Activated naive CD4-positive, alpha-beta T cell treated with anti-CD3 and anti-CD28 coated beads, Interleukin-2, amount 50 U/mL, for 24 hours (primary cell): ENCODE measurements around the gene VPREB3.

Source experiments
- H3K27ac Mint-ChIP-seq: one replicate; pipeline ENCODE4 v1.8.0; 2021; ENCODE audit warnings: mild to moderate bottlenecking, mixed read lengths
- H3K27me3 Mint-ChIP-seq: one replicate; pipeline ENCODE4 v1.8.0; 2021; ENCODE audit warnings: mixed read lengths
- H3K36me3 Mint-ChIP-seq: one replicate; pipeline ENCODE4 v1.8.0; 2021; ENCODE audit warnings: mixed read lengths
- H3K4me1 Mint-ChIP-seq: one replicate; pipeline ENCODE4 v1.8.0; 2021; ENCODE audit warnings: mixed read lengths
- H3K4me3 Mint-ChIP-seq: one replicate; pipeline ENCODE4 v1.8.0; 2021; ENCODE audit warnings: mild to moderate bottlenecking, mixed read lengths
- H3K9me3 Mint-ChIP-seq: one replicate; pipeline ENCODE4 v1.8.0; 2021; ENCODE audit warnings: mixed read lengths

VPREB3 gene

GRCh38 chr22:23708270-23708669, 46.0 kb downstream of the VPREB3 start:
- H3K4me1 Mint-ChIP-seq, result peaks cover 61% of the 10 kb centered on the region
- H3K4me3 Mint-ChIP-seq, result no peak overlapping the region
- H3K9me3 Mint-ChIP-seq, result no peaks in the 10 kb centered on the region
- H3K27ac Mint-ChIP-seq, result peak overlapping the region; percentile 0
- peaks cover 31% of the 10 kb centered on the region for H3K36me3 Mint-ChIP-seq
- no peaks in the 10 kb centered on the region for H3K27me3 Mint-ChIP-seq

- peak overlapping the region; percentile 52 for H3K27ac Mint-ChIP-seq
Observed at GRCh38 chr22:23705358-23705757, 48.9 kb downstream of the VPREB3 start.

GRCh38 chr22:23704829-23705228, 49.4 kb downstream of the VPREB3 start:
- Mint-ChIP-seq H3K9me3 (no peaks in the 10 kb centered on the region), H3K4me1 (peaks cover 78% of the 10 kb centered on the region), H3K4me3 (peak overlapping the region; percentile 19), H3K36me3 (peaks cover 57% of the 10 kb centered on the region), H3K27me3 (no peaks in the 10 kb centered on the region), H3K27ac (peak overlapping the region; percentile 52)

More at GRCh38 chr22:23705358-23705757, 48.9 kb downstream of the VPREB3 start:
- peaks cover 54% of the 10 kb centered on the region for H3K36me3 Mint-ChIP-seq
- peaks cover 79% of the 10 kb centered on the region for H3K4me1 Mint-ChIP-seq
- H3K4me3 Mint-ChIP-seq, result peak overlapping the region; percentile 19
- no peaks in the 10 kb centered on the region for H3K9me3 Mint-ChIP-seq
- H3K27me3 Mint-ChIP-seq, result no peaks in the 10 kb centered on the region

- Mint-ChIP-seq H3K9me3 (no peaks in the 10 kb centered on the region), H3K27ac (peak overlapping the region; percentile 77), H3K36me3 (peaks cover 60% of the 10 kb centered on the region), H3K4me3 (no peak overlapping the region), H3K27me3 (no peaks in the 10 kb centered on the region), H3K4me1 (peaks cover 77% of the 10 kb centered on the region)
Observed at GRCh38 chr22:23704062-23704461, 50.2 kb downstream of the VPREB3 start.
